ENCODE data around the gene ST8SIA4. TPM values are rescaled to one million over a fixed set of nuclear protein-coding genes. Genes with fewer than 3 reads are reported as not detected.
A peak's percentile ranks its signal among the peaks of the same experiment; 100 is the strongest.

ST8SIA4 gene
- total and polyA plus RNA-seq, 10 of the 15 experiments (the other 5 are each of a cell fraction or from before 2014, with no cell fraction given), result 4.4 to 30.9 (median 19.5) TPM

DNA sequence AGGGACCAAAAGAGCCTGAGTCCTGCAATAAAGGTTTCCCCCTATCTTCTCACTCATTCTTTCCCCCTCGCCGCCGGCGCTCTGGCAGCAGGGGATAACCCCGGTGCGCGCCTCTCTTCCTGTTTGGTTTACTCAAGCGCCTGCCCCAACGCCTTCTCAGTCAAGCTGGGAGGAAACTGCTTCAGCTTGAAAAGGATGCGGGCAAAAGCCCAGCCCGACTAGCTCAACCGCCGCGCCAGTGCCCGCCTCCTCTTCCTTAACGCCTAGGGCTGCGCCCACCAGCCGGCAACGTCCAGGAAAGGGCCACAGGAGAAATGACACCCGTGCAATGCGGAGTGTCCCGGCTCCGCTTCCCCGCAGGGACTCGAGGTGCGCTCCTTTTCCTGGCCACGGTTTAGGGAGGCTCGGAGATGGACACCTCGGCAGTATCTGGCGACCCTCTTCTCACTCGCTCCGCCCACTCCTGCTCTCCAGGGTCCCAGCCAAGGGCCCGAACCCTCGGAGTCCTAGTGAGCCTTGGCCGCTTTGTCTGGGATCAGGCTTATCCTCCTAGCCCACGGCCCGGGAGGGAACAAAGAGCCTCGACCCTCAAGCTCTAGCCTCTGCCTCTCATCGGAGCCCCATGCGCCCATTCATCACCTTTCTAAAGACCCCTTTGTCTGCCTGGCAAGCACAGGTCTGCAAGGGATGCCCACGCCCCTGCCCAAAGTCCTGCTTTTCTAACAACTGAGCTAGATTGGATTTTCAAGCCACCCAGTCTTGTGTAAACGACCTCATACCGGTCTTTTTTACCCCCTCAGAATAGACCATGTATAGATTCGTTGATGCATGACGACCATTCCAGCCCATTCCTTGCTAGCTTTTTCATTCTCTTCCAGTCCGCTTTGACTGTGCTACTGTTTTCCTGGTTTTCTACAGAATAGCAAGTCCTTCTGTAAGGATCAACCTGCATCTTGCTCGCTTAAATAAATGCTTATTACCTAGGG, 2.0 kb downstream of the ST8SIA4 start (continued):
- TF ChIP-seq ZBED1 (IDR thresholded peaks at IDR 0.05; ENCODE audit: borderline replicate concordance) (peak; percentile 71; the same call in 1 of the 2 replicates), MXI1 (IDR thresholded peaks at IDR 0.05; ENCODE audit: low read depth, low read length) (peak; percentile 34; the same call in 1 of the 2 replicates), ZNF207 (IDR thresholded peaks at IDR 0.05; ENCODE audit: borderline replicate concordance) (no peak; the same call in 1 of the 2 replicates), RELA (IDR thresholded peaks at IDR 0.05; ENCODE audit: borderline replicate concordance, partially characterized antibody) (peak; percentile 54), TAF1 (IDR thresholded peaks at IDR 0.05; ENCODE audit: borderline replicate concordance, low read depth, low read length) (peak; percentile 81; the same call in 1 of the 2 replicates), CBX3 (IDR thresholded peaks at IDR 0.05; ENCODE audit: borderline replicate concordance, low read depth) (no peak), IKZF1 (conservative IDR thresholded peaks at IDR 0.05) (peak; percentile 69; the same call in 1 of the 2 replicates), ZNF384 (IDR thresholded peaks at IDR 0.05; ENCODE audit: borderline replicate concordance, low read depth, low read length) (no peak), SMARCA5 (IDR thresholded peaks at IDR 0.05) (no peak), TCF12 (IDR thresholded peaks at IDR 0.05; ENCODE audit: low read depth, low read length) (peak; percentile 37; the same call in 1 of the 2 replicates), CBX5 (IDR thresholded peaks at IDR 0.05; ENCODE audit: low read depth) (peak; percentile 83; the same call in 1 of the 2 replicates), CEBPB (IDR thresholded peaks at IDR 0.05; ENCODE audit: borderline replicate concordance in 1 of 2, low read depth in 2 of 2, low read length in 2 of 2) (no peak), HDAC6 (IDR thresholded peaks at IDR 0.05; ENCODE audit: unreplicated experiment) (no peak), RB1 (IDR thresholded peaks at IDR 0.05; ENCODE audit: borderline replicate concordance) (peak; percentile 48; the same call in 1 of the 2 replicates), NRF1 (conservative IDR thresholded peaks at IDR 0.05; ENCODE audit: low read depth, low read length) (no peak)
- TF ChIP-seq, protein P1, sequence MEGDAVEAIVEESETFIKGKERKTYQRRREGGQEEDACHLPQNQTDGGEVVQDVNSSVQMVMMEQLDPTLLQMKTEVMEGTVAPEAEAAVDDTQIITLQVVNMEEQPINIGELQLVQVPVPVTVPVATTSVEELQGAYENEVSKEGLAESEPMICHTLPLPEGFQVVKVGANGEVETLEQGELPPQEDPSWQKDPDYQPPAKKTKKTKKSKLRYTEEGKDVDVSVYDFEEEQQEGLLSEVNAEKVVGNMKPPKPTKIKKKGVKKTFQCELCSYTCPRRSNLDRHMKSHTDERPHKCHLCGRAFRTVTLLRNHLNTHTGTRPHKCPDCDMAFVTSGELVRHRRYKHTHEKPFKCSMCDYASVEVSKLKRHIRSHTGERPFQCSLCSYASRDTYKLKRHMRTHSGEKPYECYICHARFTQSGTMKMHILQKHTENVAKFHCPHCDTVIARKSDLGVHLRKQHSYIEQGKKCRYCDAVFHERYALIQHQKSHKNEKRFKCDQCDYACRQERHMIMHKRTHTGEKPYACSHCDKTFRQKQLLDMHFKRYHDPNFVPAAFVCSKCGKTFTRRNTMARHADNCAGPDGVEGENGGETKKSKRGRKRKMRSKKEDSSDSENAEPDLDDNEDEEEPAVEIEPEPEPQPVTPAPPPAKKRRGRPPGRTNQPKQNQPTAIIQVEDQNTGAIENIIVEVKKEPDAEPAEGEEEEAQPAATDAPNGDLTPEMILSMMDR (IDR thresholded peaks at IDR 0.05 in 2 of 3, conservative IDR thresholded peaks at IDR 0.05 in 1 of 3; ENCODE audit: control insufficient read depth in 2 of 3, extremely low read depth in 1 of 3, insufficient read depth in 1 of 3, low read depth in 3 of 3, low read length in 3 of 3), result no peak
- TF ChIP-seq, protein P2, sequence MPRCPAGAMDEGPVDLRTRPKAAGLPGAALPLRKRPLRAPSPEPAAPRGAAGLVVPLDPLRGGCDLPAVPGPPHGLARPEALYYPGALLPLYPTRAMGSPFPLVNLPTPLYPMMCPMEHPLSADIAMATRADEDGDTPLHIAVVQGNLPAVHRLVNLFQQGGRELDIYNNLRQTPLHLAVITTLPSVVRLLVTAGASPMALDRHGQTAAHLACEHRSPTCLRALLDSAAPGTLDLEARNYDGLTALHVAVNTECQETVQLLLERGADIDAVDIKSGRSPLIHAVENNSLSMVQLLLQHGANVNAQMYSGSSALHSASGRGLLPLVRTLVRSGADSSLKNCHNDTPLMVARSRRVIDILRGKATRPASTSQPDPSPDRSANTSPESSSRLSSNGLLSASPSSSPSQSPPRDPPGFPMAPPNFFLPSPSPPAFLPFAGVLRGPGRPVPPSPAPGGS (IDR thresholded peaks at IDR 0.05; ENCODE audit: borderline replicate concordance, insufficient read depth, low read depth, low read length, poor library complexity, severe bottlenecking), result no peak
- TF ChIP-seq, protein P3, sequence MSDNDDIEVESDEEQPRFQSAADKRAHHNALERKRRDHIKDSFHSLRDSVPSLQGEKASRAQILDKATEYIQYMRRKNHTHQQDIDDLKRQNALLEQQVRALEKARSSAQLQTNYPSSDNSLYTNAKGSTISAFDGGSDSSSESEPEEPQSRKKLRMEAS (IDR thresholded peaks at IDR 0.05; ENCODE audit: low read depth, low read length), result no peak; the same call in 1 of the 2 replicates

All from GM12878 (cell line).